HG02623 (cell line): ENCODE results near the gene OR10A3.
"Not testable (repeated sequence)": the region's sequence is repeated elsewhere in the genome, so short reads cannot be mapped to it uniquely, and the experiment has no call there.

Source experiments
- ATAC-seq: cut with Tn5 transposase; IDR thresholded peaks from one replicate; pipeline ENCODE4 v1.9.1; 2021; ENCODE audit warnings: moderate library complexity; ENCODE audit not compliant: unreplicated experiment

The OR10A3 gene

GRCh38 chr11:7941608-7942007, at the start of gene OR10A3:
Gene OR10A3, minus strand, starts transcription at chr11:7941708. Its CDS starts 2,188 bp downstream, at chr11:7939520.
- no peak for ATAC-seq

GRCh38 chr11:7987560-7987883, 46.0 kb upstream of the OR10A3 start:
- not testable (repeated sequence) for ATAC-seq

- peak; percentile 96 for ATAC-seq
Observed at GRCh38 chr11:7986768-7987559, 45.5 kb upstream of the OR10A3 start, which contains the start of gene EIF3F. Gene EIF3F, plus strand, starts transcription at chr11:7987337. Its CDS starts 16 bp downstream, at chr11:7987353.

GRCh38 chr11:7983832-7984590, 42.5 kb upstream of the OR10A3 start:
- ATAC-seq = no peak

GRCh38 chr11:7982582-7983119, 41.1 kb upstream of the OR10A3 start:
- ATAC-seq = peak; percentile 33

- ATAC-seq = no peak
Observed at GRCh38 chr11:7981619-7982157, 40.2 kb upstream of the OR10A3 start.

GRCh38 chr11:7977232-7977917, 35.9 kb upstream of the OR10A3 start:
- no peak for ATAC-seq

- no peak for ATAC-seq
Observed at GRCh38 chr11:7974668-7975067, 33.2 kb upstream of the OR10A3 start.

- no peak for ATAC-seq
Observed at GRCh38 chr11:7973011-7973410, 31.5 kb upstream of the OR10A3 start.

- no peak for ATAC-seq
Observed at GRCh38 chr11:7971846-7972245, 30.3 kb upstream of the OR10A3 start.

GRCh38 chr11:7969756-7970646, 28.5 kb upstream of the OR10A3 start:
- no peak for ATAC-seq

GRCh38 chr11:7968686-7969085, 27.2 kb upstream of the OR10A3 start:
- no peak for ATAC-seq

- ATAC-seq = no peak
Observed at GRCh38 chr11:7967826-7968225, 26.3 kb upstream of the OR10A3 start.

GRCh38 chr11:7967097-7967496, 25.6 kb upstream of the OR10A3 start:
- no peak for ATAC-seq

GRCh38 chr11:7965386-7965785, 23.9 kb upstream of the OR10A3 start, which contains the start of gene NLRP10:
Gene NLRP10, minus strand, starts transcription at chr11:7965447. Its CDS starts 1,952 bp downstream, at chr11:7963495.
- no peak for ATAC-seq

GRCh38 chr11:7964873-7965272, 23.4 kb upstream of the OR10A3 start:
- no peak for ATAC-seq

- ATAC-seq = no peak
Observed at GRCh38 chr11:7964261-7964660, 22.8 kb upstream of the OR10A3 start.

GRCh38 chr11:7955191-7955590, 13.7 kb upstream of the OR10A3 start:
- no peak for ATAC-seq

- ATAC-seq = no peak
Observed at GRCh38 chr11:7949934-7950333, 8.4 kb upstream of the OR10A3 start.

- ATAC-seq = no peak
Observed at GRCh38 chr11:7944123-7944522, 2.6 kb upstream of the OR10A3 start.
